Measurements from ENCODE around the gene MEMO1. TPM values are rescaled to one million over a fixed set of nuclear protein-coding genes. Genes with fewer than 3 reads are reported as not detected.
A peak's percentile ranks its signal among the peaks of the same experiment; 100 is the strongest.

Gene MEMO1
- total and polyA plus RNA-seq, 5 donors: 33.0 to 39.7 (median 37.0) TPM

GRCh38 chr2:31997653-31998052 lies 13.2 kb downstream of the MEMO1 start:
- no peak overlapping the region for H3K27ac ChIP-seq (ENCODE audit: low read length)
- ATAC-seq: no peak

DNA sequence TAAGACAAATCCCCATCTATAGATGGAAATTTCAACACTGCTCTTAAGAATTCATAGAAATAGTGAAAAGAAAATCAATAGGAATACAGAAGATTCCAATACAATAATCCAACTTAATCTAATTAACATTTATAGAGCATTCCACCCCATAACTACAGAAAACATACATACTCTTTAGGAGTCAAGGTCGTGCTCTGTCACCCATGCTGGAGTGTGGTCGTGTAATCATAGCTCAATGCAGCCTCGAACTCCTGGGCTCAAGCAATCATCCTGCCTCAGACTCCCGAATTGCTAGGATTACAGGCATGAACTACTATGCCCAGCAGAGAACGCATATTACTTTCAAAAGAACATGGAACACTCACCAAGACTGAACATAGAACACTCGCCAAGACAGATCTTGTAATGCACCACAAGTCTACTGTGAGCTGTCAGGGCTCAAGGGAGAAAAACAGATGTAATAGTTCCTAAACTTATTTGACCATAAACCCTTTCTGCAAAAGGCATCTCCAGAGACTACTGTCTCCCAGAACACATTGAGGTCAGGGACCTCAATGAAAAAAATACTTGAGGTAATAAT lies 14.1 kb downstream of the MEMO1 start:
- H3K9me3 ChIP-seq (ENCODE audit: control insufficient read depth, low read length): no peaks in the 10 kb centered on the region
- WGBS: 94% methylated on average over 6 of the region's 6 CpGs
- ATAC-seq (no peak), DNase-seq (no peak)
- H3K27me3 ChIP-seq (ENCODE audit: control insufficient read depth, insufficient read depth): no peaks in the 10 kb centered on the region
- H3K4me1 ChIP-seq (ENCODE audit: control insufficient read depth, insufficient read depth, low read length): peaks cover 1% of the 10 kb centered on the region
- no peak overlapping the region for H3K27ac ChIP-seq (ENCODE audit: low read length)
- no peak overlapping the region for H3K4me3 ChIP-seq (ENCODE audit: low read length)
- intact Hi-C loops (cut with DNase I): no loop called here

More at GRCh38 chr2:31997653-31998052, 13.2 kb downstream of the MEMO1 start:
- WGBS: 62% methylated on average over 3 of the region's 3 CpGs
- no peaks in the 10 kb centered on the region for H3K27me3 ChIP-seq (ENCODE audit: control insufficient read depth, insufficient read depth)
- peaks cover 1% of the 10 kb centered on the region for H3K4me1 ChIP-seq (ENCODE audit: control insufficient read depth, insufficient read depth, low read length)
- intact Hi-C loops (cut with DNase I): no loop called here
- DNase-seq: no peak
- H3K4me3 ChIP-seq (ENCODE audit: low read length): no peak overlapping the region
- H3K9me3 ChIP-seq (ENCODE audit: control insufficient read depth, low read length): no peaks in the 10 kb centered on the region

DNA sequence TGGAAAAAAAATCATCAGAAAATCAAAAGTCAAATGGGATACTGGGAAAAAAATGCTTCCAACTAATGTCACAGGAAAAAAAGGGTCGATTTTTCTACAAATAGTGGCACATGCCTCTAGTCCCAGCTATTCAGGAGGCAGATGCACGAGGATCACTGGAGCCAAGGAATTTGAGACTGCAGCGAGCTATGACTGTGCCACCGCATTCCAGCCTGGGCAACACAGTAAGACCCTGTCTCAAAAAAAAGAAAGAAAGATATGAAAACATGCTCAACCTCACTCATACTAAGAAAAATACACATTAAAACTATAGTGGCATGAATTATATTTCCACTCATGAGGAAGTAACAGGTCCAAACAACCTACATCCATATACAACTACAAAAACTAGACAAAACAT lies 17.9 kb downstream of the MEMO1 start:
- 94% methylated on average over 4 of the region's 4 CpGs for WGBS
- no peak overlapping the region for H3K4me3 ChIP-seq (ENCODE audit: low read length)
- peaks cover 1% of the 10 kb centered on the region for H3K4me1 ChIP-seq (ENCODE audit: control insufficient read depth, insufficient read depth, low read length)
- H3K27ac ChIP-seq (ENCODE audit: low read length): no peak overlapping the region
- DNase-seq (no peak), ATAC-seq (no peak)
- intact Hi-C loops (cut with DNase I): no loop called here
- no peaks in the 10 kb centered on the region for H3K27me3 ChIP-seq (ENCODE audit: control insufficient read depth, insufficient read depth)
- no peaks in the 10 kb centered on the region for H3K9me3 ChIP-seq (ENCODE audit: control insufficient read depth, low read length)

- DNase-seq (no peak), ATAC-seq (no peak)
- intact Hi-C loops (cut with DNase I): no loop called here
- no peaks in the 10 kb centered on the region for H3K27me3 ChIP-seq (ENCODE audit: control insufficient read depth, insufficient read depth)
- peaks cover 2% of the 10 kb centered on the region for H3K4me1 ChIP-seq (ENCODE audit: control insufficient read depth, insufficient read depth, low read length)
- 97% methylated on average over 3 of the region's 3 CpGs for WGBS
- H3K27ac ChIP-seq (ENCODE audit: low read length): no peak overlapping the region
- no peak overlapping the region for H3K4me3 ChIP-seq (ENCODE audit: low read length)
- no peaks in the 10 kb centered on the region for H3K9me3 ChIP-seq (ENCODE audit: control insufficient read depth, low read length)
Measured at GRCh38 chr2:31992025-31992579, 18.7 kb downstream of the MEMO1 start.

DNA sequence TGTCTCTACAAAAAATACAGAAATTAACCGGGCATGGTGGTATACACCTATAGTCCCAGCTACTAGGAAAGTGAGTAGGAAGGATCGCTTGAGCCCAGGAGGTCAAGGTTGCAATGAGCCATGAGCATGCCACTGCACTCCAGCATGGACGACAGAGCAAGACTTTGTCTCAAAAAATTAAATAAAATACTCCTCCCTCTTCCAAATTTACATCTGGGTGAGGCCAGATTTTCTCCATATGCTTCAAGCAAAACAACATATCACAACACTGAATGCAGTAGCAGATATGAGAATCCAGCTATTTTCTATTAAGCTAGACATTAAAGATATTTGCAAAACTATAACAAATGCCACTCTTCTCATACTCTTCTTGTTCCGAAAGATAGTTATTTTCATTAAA lies 20.9 kb downstream of the MEMO1 start:
- WGBS: 93% methylated on average over 4 of the region's 4 CpGs
- Histone ChIP-seq H3K4me1 (ENCODE audit: control insufficient read depth, insufficient read depth, low read length) (peaks cover 5% of the 10 kb centered on the region), H3K27me3 (ENCODE audit: control insufficient read depth, insufficient read depth) (no peaks in the 10 kb centered on the region), H3K4me3 (ENCODE audit: low read length) (no peak overlapping the region), H3K9me3 (ENCODE audit: control insufficient read depth, low read length) (no peaks in the 10 kb centered on the region), H3K27ac (ENCODE audit: low read length) (no peak overlapping the region)
- DNase-seq (no peak), ATAC-seq (no peak)
- intact Hi-C loops (cut with DNase I): no loop called here

DNA sequence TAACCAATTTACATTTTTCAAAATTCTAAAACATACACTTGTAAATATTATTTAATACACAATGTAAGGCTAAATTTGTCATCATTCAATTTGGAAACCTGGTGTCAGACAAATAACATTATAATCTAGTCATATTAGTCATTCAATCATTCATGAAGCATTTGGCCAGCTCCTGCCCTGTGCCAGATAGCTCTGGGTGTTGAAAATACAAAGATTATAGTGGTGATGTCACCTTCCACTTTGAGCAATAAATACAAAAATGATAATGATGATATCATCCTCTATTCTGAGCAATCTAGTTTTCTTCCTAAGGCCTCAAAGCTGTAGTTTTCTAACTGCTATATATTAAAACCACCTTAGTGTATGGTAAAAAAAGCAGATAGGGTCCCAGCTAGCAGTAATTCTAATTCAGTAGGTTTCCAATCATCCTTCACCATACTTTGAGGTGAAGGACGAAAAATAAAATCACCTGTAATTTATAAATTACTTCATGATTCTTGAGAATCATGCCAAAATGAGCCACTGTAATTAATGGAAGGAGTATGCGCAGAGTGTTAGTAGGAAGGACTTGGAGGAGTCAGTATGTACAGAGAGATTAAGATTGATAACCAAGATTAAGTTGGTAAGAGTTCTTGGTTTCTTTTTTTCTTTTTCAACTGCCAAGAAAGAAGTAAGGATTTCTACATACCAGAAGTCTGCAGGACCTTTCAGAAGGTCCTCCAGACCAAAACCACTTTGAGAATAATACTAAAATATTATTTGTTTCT lies 23.2 kb downstream of the MEMO1 start:
- Histone ChIP-seq H3K27me3 (ENCODE audit: control insufficient read depth, insufficient read depth) (no peaks in the 10 kb centered on the region), H3K4me3 (ENCODE audit: low read length) (no peak overlapping the region), H3K27ac (ENCODE audit: low read length) (no peak overlapping the region), H3K9me3 (ENCODE audit: control insufficient read depth, low read length) (no peaks in the 10 kb centered on the region), H3K4me1 (ENCODE audit: control insufficient read depth, insufficient read depth, low read length) (peaks cover 5% of the 10 kb centered on the region)
- intact Hi-C loops (cut with DNase I): no loop called here
- 92% methylated on average over 2 of the region's 2 CpGs for WGBS
- ATAC-seq (peak; percentile 26 to 78), DNase-seq (peak in 1 of 3 donors; percentile 33)

DNA sequence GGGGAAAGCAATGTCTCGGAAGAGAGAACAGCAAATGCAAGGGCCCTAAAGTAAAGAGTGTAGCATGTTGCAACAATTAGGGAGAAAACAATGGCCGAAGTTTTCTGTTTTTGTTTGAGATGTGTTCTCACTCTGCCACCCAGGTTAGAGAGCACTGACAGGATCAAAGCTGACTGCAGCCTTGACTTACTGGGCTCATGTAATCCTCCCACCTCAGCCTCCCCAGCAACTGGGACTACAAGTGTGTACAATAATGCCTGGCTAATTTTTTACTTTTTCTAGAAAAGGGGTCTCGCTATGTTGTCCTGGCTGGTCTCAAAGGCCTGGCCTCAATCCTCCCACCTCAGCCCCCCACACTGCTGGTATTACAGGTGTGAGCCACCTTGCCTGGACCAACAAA lies 23.9 kb downstream of the MEMO1 start:
- H3K27ac ChIP-seq (ENCODE audit: low read length): peak overlapping the region; percentile 52
- no peak overlapping the region for H3K4me3 ChIP-seq (ENCODE audit: low read length)
- no peak for DNase-seq
- peaks cover 5% of the 10 kb centered on the region for H3K4me1 ChIP-seq (ENCODE audit: control insufficient read depth, insufficient read depth, low read length)
- ATAC-seq: no peak
- no peaks in the 10 kb centered on the region for H3K9me3 ChIP-seq (ENCODE audit: control insufficient read depth, low read length)
- intact Hi-C loops (cut with DNase I): no loop called here
- 92% methylated on average over 3 of the region's 3 CpGs for WGBS
- no peaks in the 10 kb centered on the region for H3K27me3 ChIP-seq (ENCODE audit: control insufficient read depth, insufficient read depth)

DNA sequence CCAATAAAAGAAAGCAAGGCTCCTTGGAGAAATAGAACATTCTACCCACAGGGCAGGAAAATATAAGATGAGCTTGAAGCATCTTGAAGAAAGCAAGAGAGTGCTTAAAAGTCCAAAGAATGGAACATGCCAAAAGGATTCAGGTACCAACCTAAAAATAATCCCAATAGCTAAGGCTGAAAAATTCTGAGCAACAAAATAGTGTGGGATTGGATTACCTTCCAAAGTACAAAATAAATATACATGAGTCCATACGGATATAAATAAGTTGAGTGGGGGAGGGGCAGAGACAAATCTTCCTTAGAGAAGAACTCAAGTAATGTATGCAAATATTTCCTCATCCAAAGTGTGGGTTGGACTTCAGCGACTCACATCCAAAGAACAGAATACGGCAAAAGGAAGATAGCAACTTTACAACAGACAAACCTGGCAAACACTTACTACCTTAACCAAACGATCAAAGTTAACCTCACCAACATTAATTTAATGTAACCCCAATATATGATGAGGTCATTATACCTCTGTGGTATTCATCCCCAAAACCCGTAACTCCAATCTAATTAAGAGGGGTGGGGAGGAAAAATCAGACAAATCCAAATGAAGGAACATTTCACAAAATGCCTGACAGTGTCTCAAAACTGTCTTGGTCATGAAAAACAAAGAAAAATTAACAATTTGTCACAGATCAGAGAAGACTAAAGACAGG lies 26.9 kb downstream of the MEMO1 start:
- Histone ChIP-seq H3K27me3 (ENCODE audit: control insufficient read depth, insufficient read depth) (no peaks in the 10 kb centered on the region), H3K27ac (ENCODE audit: low read length) (no peak overlapping the region), H3K9me3 (ENCODE audit: control insufficient read depth, low read length) (no peaks in the 10 kb centered on the region), H3K4me1 (ENCODE audit: control insufficient read depth, insufficient read depth, low read length) (peaks cover 5% of the 10 kb centered on the region), H3K4me3 (ENCODE audit: low read length) (no peak overlapping the region)
- 91% methylated on average over 5 of the region's 5 CpGs for WGBS
- intact Hi-C loops (cut with DNase I): no loop called here
- DNase-seq: no peak
- ATAC-seq: no peak

- DNase-seq: no peak
- WGBS: 56% methylated on average over 6 of the region's 6 CpGs
- intact Hi-C loops (cut with DNase I): no loop called here
- Histone ChIP-seq H3K27ac (ENCODE audit: low read length) (no peak overlapping the region), H3K9me3 (ENCODE audit: control insufficient read depth, low read length) (no peaks in the 10 kb centered on the region), H3K4me1 (ENCODE audit: control insufficient read depth, insufficient read depth, low read length) (no peaks in the 10 kb centered on the region), H3K27me3 (ENCODE audit: control insufficient read depth, insufficient read depth) (no peaks in the 10 kb centered on the region), H3K4me3 (ENCODE audit: low read length) (no peak overlapping the region)
- ATAC-seq: peak; percentile 81 to 85
Measured at GRCh38 chr2:31980674-31981356, 30.0 kb downstream of the MEMO1 start.

DNA sequence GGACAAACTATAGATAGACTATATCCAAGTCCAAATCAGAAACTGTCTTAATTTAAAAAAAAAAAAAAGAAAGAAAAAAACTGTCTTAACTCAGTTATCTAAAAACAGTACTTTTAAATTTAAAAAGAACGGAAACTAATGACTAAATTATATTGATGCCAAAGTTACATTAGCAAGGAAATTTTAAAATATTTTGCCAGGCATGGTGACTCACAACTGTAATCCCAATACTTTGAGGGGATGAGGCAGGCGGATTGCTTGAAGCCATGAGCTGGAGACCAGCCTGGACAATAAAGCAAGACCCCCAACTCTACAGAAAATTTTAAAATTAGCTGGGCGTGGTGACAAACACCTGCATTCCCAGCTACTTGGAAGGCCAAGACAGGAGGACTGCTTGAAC lies 30.9 kb downstream of the MEMO1 start:
- 77% methylated on average over 3 of the region's 3 CpGs for WGBS
- DNase-seq (no peak), ATAC-seq (no peak)
- no peaks in the 10 kb centered on the region for H3K9me3 ChIP-seq (ENCODE audit: control insufficient read depth, low read length)
- intact Hi-C loops (cut with DNase I): no loop called here
- H3K27me3 ChIP-seq (ENCODE audit: control insufficient read depth, insufficient read depth): no peaks in the 10 kb centered on the region
- no peak overlapping the region for H3K4me3 ChIP-seq (ENCODE audit: low read length)
- H3K4me1 ChIP-seq (ENCODE audit: control insufficient read depth, insufficient read depth, low read length): no peaks in the 10 kb centered on the region
- H3K27ac ChIP-seq (ENCODE audit: low read length): no peak overlapping the region

- intact Hi-C loops (cut with DNase I): no loop called here
- whole genome bisulfite sequencing: 74% methylated on average over 3 of the region's 3 CpGs
- DNase-seq: no peak
- H3K4me1 ChIP-seq (ENCODE audit: control insufficient read depth, insufficient read depth, low read length): no peaks in the 10 kb centered on the region
- H3K4me3 ChIP-seq (ENCODE audit: low read length): no peak overlapping the region
- no peak for ATAC-seq
- no peaks in the 10 kb centered on the region for H3K27me3 ChIP-seq (ENCODE audit: control insufficient read depth, insufficient read depth)
- no peaks in the 10 kb centered on the region for H3K9me3 ChIP-seq (ENCODE audit: control insufficient read depth, low read length)
- H3K27ac ChIP-seq (ENCODE audit: low read length): no peak overlapping the region
Measured at GRCh38 chr2:31979018-31979417, 31.8 kb downstream of the MEMO1 start.

Measured in right cardiac atrium (tissue), 5 donors.